Liver (tissue), 3 donors: ENCODE data around the gene CIITA.

Experiments used
- CTCF ChIP-seq: fragments of 150-350 bp; IDR thresholded peaks from 2 replicates; pipeline ENCODE4 v1.5.1; 2017; ENCODE audit warnings: improper control_type of control experiment, low read depth, low read length; ENCODE audit not compliant: missing input control
- EGR1 ChIP-seq, 2 donors: IDR thresholded peaks; 2 replicates each; pipeline ENCODE4 v1.6.1; 2016 to 2018; ENCODE audit warnings: antibody characterized with exemption in 2 of 2, low read depth in 2 of 2
- GABPA ChIP-seq, 2 donors: IDR thresholded peaks in 1 of 2; conservative IDR thresholded peaks in 1 of 2; 2 replicates each; pipeline ENCODE4 v1.6.1; 2016; ENCODE audit warnings: antibody characterized with exemption in 2 of 2, mild to moderate bottlenecking in 1 of 2, moderate library complexity in 1 of 2
- JUND ChIP-seq, 2 donors: IDR thresholded peaks; 2 replicates each; pipeline ENCODE4 v1.6.1; 2016; ENCODE audit warnings: antibody characterized with exemption in 2 of 2
- RXRA ChIP-seq, 2 donors: IDR thresholded peaks; 2 replicates each; pipeline ENCODE4 v1.6.1; 2017 to 2018; ENCODE audit warnings: antibody characterized with exemption in 2 of 2, mild to moderate bottlenecking in 1 of 2
- YY1 ChIP-seq: IDR thresholded peaks from 2 replicates; pipeline ENCODE4 v1.6.1; 2016; ENCODE audit warnings: antibody characterized with exemption, mild to moderate bottlenecking
- ZBTB33 ChIP-seq: IDR thresholded peaks from 2 replicates; pipeline ENCODE4 v1.6.1; 2016; ENCODE audit warnings: antibody characterized with exemption
- TF ChIP-seq, protein P1 (sequence below): IDR thresholded peaks from 2 replicates; pipeline ENCODE4 v1.6.1; 2016; ENCODE audit warnings: antibody characterized with exemption, mild to moderate bottlenecking
- donor health status: healthy.
- donor health status: healthy.

GRCh38 chr16:10942352-10943063, 65.5 kb downstream of the CIITA start, which contains the start of gene DEXI:
- TF ChIP-seq CTCF (peak; percentile 30), GABPA (IDR thresholded peaks at IDR 0.05 in 1 of 2, conservative IDR thresholded peaks at IDR 0.05 in 1 of 2) (peak in 1 of 2 donors; percentile 27), JUND (IDR thresholded peaks at IDR 0.05) (peak in 1 of 2 donors; percentile 16), RXRA (IDR thresholded peaks at IDR 0.05) (peak in 1 of 2 donors; percentile 13), ZBTB33 (no peak), YY1 (peak; percentile 25), EGR1 (IDR thresholded peaks at IDR 0.05; ENCODE audit: low read depth in 2 of 2) (peak in 1 of 2 donors; percentile 64)
- TF ChIP-seq, protein P1, sequence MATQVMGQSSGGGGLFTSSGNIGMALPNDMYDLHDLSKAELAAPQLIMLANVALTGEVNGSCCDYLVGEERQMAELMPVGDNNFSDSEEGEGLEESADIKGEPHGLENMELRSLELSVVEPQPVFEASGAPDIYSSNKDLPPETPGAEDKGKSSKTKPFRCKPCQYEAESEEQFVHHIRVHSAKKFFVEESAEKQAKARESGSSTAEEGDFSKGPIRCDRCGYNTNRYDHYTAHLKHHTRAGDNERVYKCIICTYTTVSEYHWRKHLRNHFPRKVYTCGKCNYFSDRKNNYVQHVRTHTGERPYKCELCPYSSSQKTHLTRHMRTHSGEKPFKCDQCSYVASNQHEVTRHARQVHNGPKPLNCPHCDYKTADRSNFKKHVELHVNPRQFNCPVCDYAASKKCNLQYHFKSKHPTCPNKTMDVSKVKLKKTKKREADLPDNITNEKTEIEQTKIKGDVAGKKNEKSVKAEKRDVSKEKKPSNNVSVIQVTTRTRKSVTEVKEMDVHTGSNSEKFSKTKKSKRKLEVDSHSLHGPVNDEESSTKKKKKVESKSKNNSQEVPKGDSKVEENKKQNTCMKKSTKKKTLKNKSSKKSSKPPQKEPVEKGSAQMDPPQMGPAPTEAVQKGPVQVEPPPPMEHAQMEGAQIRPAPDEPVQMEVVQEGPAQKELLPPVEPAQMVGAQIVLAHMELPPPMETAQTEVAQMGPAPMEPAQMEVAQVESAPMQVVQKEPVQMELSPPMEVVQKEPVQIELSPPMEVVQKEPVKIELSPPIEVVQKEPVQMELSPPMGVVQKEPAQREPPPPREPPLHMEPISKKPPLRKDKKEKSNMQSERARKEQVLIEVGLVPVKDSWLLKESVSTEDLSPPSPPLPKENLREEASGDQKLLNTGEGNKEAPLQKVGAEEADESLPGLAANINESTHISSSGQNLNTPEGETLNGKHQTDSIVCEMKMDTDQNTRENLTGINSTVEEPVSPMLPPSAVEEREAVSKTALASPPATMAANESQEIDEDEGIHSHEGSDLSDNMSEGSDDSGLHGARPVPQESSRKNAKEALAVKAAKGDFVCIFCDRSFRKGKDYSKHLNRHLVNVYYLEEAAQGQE = peak; percentile 50
